ENCODE results near the gene FARS2. TPM values are rescaled to one million over a fixed set of nuclear protein-coding genes. Genes with fewer than 3 reads are reported as not detected.

FARS2 gene
- total and polyA plus RNA-seq, 4 experiments from 2014 or later = 15.6 to 48.4 (median 24.3) TPM

GRCh38 chr6:5636210-5637030 is 375.1 kb downstream of the FARS2 start:
- H3K9me3 ChIP-seq (ENCODE audit: control insufficient read depth in 1 of 2, low read length in 2 of 2) = peaks cover 0 to 4% of the 10 kb centered on the region in 2 donors
- peaks cover 0 to 6% (median 4%) of the 10 kb centered on the region in 4 donors for H3K4me1 Mint-ChIP-seq
- no peak for DNase-seq
- H3K4me1 ChIP-seq (ENCODE audit: insufficient read depth, low read length) = no peaks in the 10 kb centered on the region
- H3K4me3 Mint-ChIP-seq = no peak overlapping the region
- H3K9me3 Mint-ChIP-seq = peaks cover 2 to 27% (median 13%) of the 10 kb centered on the region in 8 donors
- H3K27me3 ChIP-seq (ENCODE audit: insufficient read depth, low read length) = no peaks in the 10 kb centered on the region
- peaks cover 15 to 48% of the 10 kb centered on the region in 2 donors for H3K36me3 Mint-ChIP-seq
- ChIA-PET POLR2A (ENCODE audit: partially characterized antibody) (no interaction called here), CTCF (ENCODE audit: partially characterized antibody) (no interaction called here)
- H3K27me3 Mint-ChIP-seq = no peaks in the 10 kb centered on the region
- no peak overlapping the region for H3K4me3 ChIP-seq (ENCODE audit: low read length in 2 of 2)
- no peak overlapping the region for H3K27ac ChIP-seq (ENCODE audit: low read depth, low read length)
- no peaks in the 10 kb centered on the region for H3K36me3 ChIP-seq (ENCODE audit: insufficient read depth, low read length)
- H3K27ac Mint-ChIP-seq = peak overlapping the region in 1 of 7 donors; percentile 78
- intact Hi-C loops (cut with micrococcal nuclease) = no loop called here

GRCh38 chr6:5637714-5638113 is 376.4 kb downstream of the FARS2 start:
- H3K9me3 ChIP-seq (ENCODE audit: control insufficient read depth in 1 of 2, low read length in 2 of 2) = peaks cover 0 to 4% of the 10 kb centered on the region in 2 donors
- peaks cover 18 to 51% of the 10 kb centered on the region in 2 donors for H3K36me3 Mint-ChIP-seq
- no peak overlapping the region for H3K27ac Mint-ChIP-seq
- H3K4me3 Mint-ChIP-seq = no peak overlapping the region
- intact Hi-C loops (cut with micrococcal nuclease) = no loop called here
- H3K36me3 ChIP-seq (ENCODE audit: insufficient read depth, low read length) = no peaks in the 10 kb centered on the region
- H3K27ac ChIP-seq (ENCODE audit: low read depth, low read length) = no peak overlapping the region
- POLR2A ChIA-PET (ENCODE audit: partially characterized antibody) = no interaction called here
- H3K27me3 ChIP-seq (ENCODE audit: insufficient read depth, low read length) = no peaks in the 10 kb centered on the region
- H3K4me1 Mint-ChIP-seq = peaks cover 0 to 2% (median 1%) of the 10 kb centered on the region in 4 donors
- no peak for DNase-seq
- no peaks in the 10 kb centered on the region for H3K27me3 Mint-ChIP-seq
- CTCF ChIA-PET (ENCODE audit: partially characterized antibody) = no interaction called here
- peaks cover 2 to 27% (median 13%) of the 10 kb centered on the region in 8 donors for H3K9me3 Mint-ChIP-seq
- no peaks in the 10 kb centered on the region for H3K4me1 ChIP-seq (ENCODE audit: insufficient read depth, low read length)
- no peak overlapping the region for H3K4me3 ChIP-seq (ENCODE audit: low read length in 2 of 2)

GRCh38 chr6:5638666-5639065 is 377.4 kb downstream of the FARS2 start:
- intact Hi-C loops (cut with micrococcal nuclease) = no loop called here
- H3K36me3 Mint-ChIP-seq = peaks cover 18 to 56% of the 10 kb centered on the region in 2 donors
- H3K4me3 Mint-ChIP-seq = no peak overlapping the region

GRCh38 chr6:5639193-5639592 is 377.9 kb downstream of the FARS2 start:
- H3K27ac Mint-ChIP-seq = no peak overlapping the region
- H3K4me3 Mint-ChIP-seq = no peak overlapping the region
- DNase-seq = no peak
- H3K36me3 Mint-ChIP-seq = peaks cover 18 to 56% of the 10 kb centered on the region in 2 donors
- CTCF ChIA-PET (ENCODE audit: partially characterized antibody) = no interaction called here
- POLR2A ChIA-PET (ENCODE audit: partially characterized antibody) = no interaction called here
- peaks cover 2 to 27% (median 13%) of the 10 kb centered on the region in 8 donors for H3K9me3 Mint-ChIP-seq
- intact Hi-C loops (cut with micrococcal nuclease) = no loop called here
- Histone ChIP-seq H3K27me3 (ENCODE audit: insufficient read depth, low read length) (no peaks in the 10 kb centered on the region), H3K27ac (ENCODE audit: low read depth, low read length) (no peak overlapping the region), H3K9me3 (ENCODE audit: control insufficient read depth in 1 of 2, low read length in 2 of 2) (peaks cover 0 to 4% of the 10 kb centered on the region in 2 donors), H3K4me1 (ENCODE audit: insufficient read depth, low read length) (no peaks in the 10 kb centered on the region), H3K4me3 (ENCODE audit: low read length in 2 of 2) (no peak overlapping the region), H3K36me3 (ENCODE audit: insufficient read depth, low read length) (no peaks in the 10 kb centered on the region)
- H3K27me3 Mint-ChIP-seq = no peaks in the 10 kb centered on the region
- H3K4me1 Mint-ChIP-seq = peaks cover 0 to 1% (median 0%) of the 10 kb centered on the region in 4 donors

More at GRCh38 chr6:5638666-5639065, 377.4 kb downstream of the FARS2 start:
- H3K4me1 Mint-ChIP-seq = peaks cover 0 to 1% (median 0%) of the 10 kb centered on the region in 4 donors
- no peaks in the 10 kb centered on the region for H3K27me3 Mint-ChIP-seq
- no peaks in the 10 kb centered on the region for H3K27me3 ChIP-seq (ENCODE audit: insufficient read depth, low read length)
- no peak overlapping the region for H3K4me3 ChIP-seq (ENCODE audit: low read length in 2 of 2)
- H3K27ac Mint-ChIP-seq = no peak overlapping the region
- H3K9me3 Mint-ChIP-seq = peaks cover 2 to 27% (median 13%) of the 10 kb centered on the region in 8 donors
- H3K4me1 ChIP-seq (ENCODE audit: insufficient read depth, low read length) = no peaks in the 10 kb centered on the region
- ChIA-PET POLR2A (ENCODE audit: partially characterized antibody) (no interaction called here), CTCF (ENCODE audit: partially characterized antibody) (no interaction called here)
- H3K9me3 ChIP-seq (ENCODE audit: control insufficient read depth in 1 of 2, low read length in 2 of 2) = peaks cover 0 to 4% of the 10 kb centered on the region in 2 donors
- DNase-seq = no peak
- no peaks in the 10 kb centered on the region for H3K36me3 ChIP-seq (ENCODE audit: insufficient read depth, low read length)
- H3K27ac ChIP-seq (ENCODE audit: low read depth, low read length) = no peak overlapping the region

GRCh38 chr6:5640614-5641013 is 379.3 kb downstream of the FARS2 start:
- no peak overlapping the region for H3K27ac ChIP-seq (ENCODE audit: low read depth, low read length)
- H3K4me1 ChIP-seq (ENCODE audit: insufficient read depth, low read length) = no peaks in the 10 kb centered on the region
- Mint-ChIP-seq H3K9me3 (peaks cover 2 to 27% (median 13%) of the 10 kb centered on the region in 8 donors), H3K4me1 (peaks cover 0 to 1% (median 0%) of the 10 kb centered on the region in 4 donors), H3K27me3 (no peaks in the 10 kb centered on the region), H3K4me3 (no peak overlapping the region), H3K27ac (no peak overlapping the region), H3K36me3 (peaks cover 18 to 51% of the 10 kb centered on the region in 2 donors)
- POLR2A ChIA-PET (ENCODE audit: partially characterized antibody) = interaction anchor here (0.6 kb wide), 1 partner anchor 33 kb away, joined by 3 read pairs; no protein-coding TSS in a partner anchor
- intact Hi-C loops (cut with micrococcal nuclease) = no loop called here
- no peak overlapping the region for H3K4me3 ChIP-seq (ENCODE audit: low read length in 2 of 2)
- no peaks in the 10 kb centered on the region for H3K27me3 ChIP-seq (ENCODE audit: insufficient read depth, low read length)
- H3K36me3 ChIP-seq (ENCODE audit: insufficient read depth, low read length) = no peaks in the 10 kb centered on the region
- DNase-seq = no peak
- CTCF ChIA-PET (ENCODE audit: partially characterized antibody) = no interaction called here
- peaks cover 0 to 4% of the 10 kb centered on the region in 2 donors for H3K9me3 ChIP-seq (ENCODE audit: control insufficient read depth in 1 of 2, low read length in 2 of 2)

- H3K27ac Mint-ChIP-seq = no peak overlapping the region
- Histone ChIP-seq H3K27me3 (ENCODE audit: insufficient read depth, low read length) (no peaks in the 10 kb centered on the region), H3K4me1 (ENCODE audit: insufficient read depth, low read length) (no peaks in the 10 kb centered on the region), H3K4me3 (ENCODE audit: low read length in 2 of 2) (no peak overlapping the region), H3K27ac (ENCODE audit: low read depth, low read length) (no peak overlapping the region), H3K36me3 (ENCODE audit: insufficient read depth, low read length) (no peaks in the 10 kb centered on the region), H3K9me3 (ENCODE audit: control insufficient read depth in 1 of 2, low read length in 2 of 2) (peaks cover 0 to 4% of the 10 kb centered on the region in 2 donors)
- POLR2A ChIA-PET (ENCODE audit: partially characterized antibody) = no interaction called here
- H3K4me3 Mint-ChIP-seq = no peak overlapping the region
- H3K27me3 Mint-ChIP-seq = no peaks in the 10 kb centered on the region
- H3K4me1 Mint-ChIP-seq = peaks cover 0 to 1% (median 0%) of the 10 kb centered on the region in 4 donors
- CTCF ChIA-PET (ENCODE audit: partially characterized antibody) = no interaction called here
- intact Hi-C loops (cut with micrococcal nuclease) = no loop called here
- peaks cover 2 to 14% (median 9%) of the 10 kb centered on the region in 8 donors for H3K9me3 Mint-ChIP-seq
- H3K36me3 Mint-ChIP-seq = peaks cover 14 to 25% of the 10 kb centered on the region in 2 donors
- no peak for DNase-seq
Observed at GRCh38 chr6:5644523-5645185, 383.3 kb downstream of the FARS2 start.
